HG03469 (cell line): ENCODE data around the gene IL1A.

ENCODE experiments used
- ATAC-seq: cut with Tn5 transposase; IDR thresholded peaks from one replicate; pipeline ENCODE4 v1.9.1; 2021; ENCODE audit warnings: mild to moderate bottlenecking, moderate library complexity, moderate number of reproducible peaks; ENCODE audit not compliant: unreplicated experiment

The IL1A gene

DNA sequence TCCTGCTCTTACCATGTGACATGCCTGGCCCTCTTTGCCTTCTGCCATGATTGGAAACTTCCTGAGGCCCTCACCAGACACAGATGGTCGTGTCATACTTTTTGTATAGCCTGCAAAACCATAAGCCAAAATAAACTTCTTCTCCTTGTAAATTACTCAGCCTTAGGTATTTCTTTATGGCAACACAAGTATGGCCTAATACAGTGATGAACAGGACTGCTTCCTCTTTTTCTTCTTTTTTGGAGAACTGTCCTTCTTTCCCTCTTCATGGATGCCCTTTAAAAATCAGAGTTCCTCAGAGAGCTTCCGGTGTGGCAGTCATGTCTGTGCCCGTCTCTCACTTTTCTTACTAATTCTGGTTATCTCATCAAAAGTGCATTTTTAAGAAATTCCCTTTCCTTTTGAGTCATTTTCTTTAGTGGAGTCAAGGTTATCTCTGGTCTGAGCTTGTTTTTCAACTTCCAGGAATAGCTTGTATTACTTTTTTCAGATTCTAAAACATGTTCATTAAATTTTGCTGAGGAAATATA is 9.2 kb upstream of the IL1A start:
- no peak for ATAC-seq

DNA sequence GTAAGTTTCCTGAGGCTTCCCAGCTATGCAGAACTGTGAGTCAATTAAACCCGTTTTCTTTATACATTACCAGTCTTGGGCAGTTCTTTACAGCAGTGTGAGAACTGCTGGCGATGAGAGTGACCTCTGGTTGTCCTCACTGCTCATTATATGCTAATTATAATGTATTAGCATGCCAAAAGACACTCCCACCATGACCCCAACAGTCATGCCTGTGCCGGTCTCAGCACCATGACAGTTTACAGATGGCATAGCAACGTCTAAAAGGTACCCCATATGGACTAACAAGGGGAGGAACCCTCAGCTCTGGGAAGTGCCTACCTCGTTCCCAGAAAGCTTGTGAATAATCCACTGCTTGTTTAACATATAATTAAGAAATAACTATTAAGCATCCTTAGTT is 8.1 kb upstream of the IL1A start:
- ATAC-seq: no peak

- ATAC-seq: no peak
Measured at GRCh38 chr2:112791693-112792230, 7.5 kb upstream of the IL1A start.

- ATAC-seq: no peak
Measured at GRCh38 chr2:112791019-112791418, 6.7 kb upstream of the IL1A start.

DNA sequence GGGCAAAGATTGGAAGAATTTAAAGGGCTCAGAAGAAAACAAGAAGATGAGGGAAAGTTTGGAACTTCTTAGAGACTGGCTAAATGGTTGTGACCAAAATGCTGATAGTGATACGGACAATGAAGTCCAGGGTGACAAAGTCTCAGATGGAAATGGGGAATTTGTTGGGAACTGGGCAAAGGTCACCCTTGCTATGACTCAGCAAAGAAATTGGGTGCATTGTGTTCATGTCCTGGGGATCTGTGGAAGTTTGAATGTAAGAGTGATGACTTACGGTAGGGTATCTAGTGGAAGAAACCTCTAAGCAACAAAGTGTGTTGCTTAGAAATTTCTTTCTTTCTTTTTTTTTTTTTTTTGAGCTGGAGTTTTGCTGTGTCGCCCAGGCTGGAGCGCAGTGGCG is 6.0 kb upstream of the IL1A start:
- ATAC-seq: no peak

- ATAC-seq: no peak
Measured at GRCh38 chr2:112789186-112789585, 4.9 kb upstream of the IL1A start.

DNA sequence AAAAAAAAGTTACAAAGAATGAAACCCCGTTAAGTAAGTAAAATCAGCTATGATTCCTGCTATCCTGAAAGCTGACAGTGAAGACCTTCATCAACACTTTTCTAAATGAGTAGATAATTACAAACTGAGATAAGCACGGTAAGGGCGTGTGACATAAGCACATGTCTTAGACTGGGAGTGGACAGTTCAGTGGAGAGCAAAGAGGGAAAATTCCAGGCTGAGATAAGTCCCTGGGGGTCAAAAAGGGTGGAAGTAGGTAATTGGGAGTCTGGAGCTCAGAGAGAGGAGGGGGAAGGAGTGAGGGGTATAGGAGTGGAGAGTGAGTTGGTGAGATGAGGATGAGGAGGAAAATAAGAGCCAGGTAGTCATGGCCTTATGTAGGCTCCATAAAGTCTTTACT is 4.4 kb upstream of the IL1A start:
- no peak for ATAC-seq

DNA sequence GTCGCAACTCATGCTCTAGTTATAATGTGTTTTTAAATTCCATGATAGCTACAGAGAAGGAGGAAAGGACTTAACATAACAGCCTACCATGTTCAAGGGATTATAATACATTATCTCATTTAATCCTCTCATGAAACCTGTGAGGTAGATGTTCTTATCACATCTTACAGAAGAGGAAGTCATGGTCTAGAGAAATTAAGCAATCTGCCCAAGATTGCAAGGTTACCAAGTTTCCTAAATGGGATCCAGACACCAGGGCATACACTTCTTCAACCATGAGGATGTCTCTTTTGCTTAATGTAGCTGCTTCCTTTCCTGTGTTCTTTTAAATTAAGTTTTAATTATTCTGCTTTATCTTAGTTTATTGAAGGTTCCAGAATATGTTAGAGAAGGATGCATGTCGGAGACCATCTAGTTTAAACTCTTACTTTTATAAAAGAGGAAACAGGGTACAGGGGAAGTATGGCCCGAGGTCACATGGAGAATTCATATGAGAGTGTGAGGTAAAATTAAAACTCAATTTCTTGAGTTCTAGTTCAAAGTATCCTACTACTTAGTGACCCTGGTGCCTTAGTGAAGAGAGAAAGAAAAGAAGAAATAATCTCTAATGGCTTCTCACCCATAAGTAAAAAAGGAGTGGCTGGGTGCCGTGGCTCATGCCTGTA is 3.6 kb upstream of the IL1A start:
- ATAC-seq: no peak

GRCh38 chr2:112787294-112787693 is 3.0 kb upstream of the IL1A start:
- no peak for ATAC-seq

DNA sequence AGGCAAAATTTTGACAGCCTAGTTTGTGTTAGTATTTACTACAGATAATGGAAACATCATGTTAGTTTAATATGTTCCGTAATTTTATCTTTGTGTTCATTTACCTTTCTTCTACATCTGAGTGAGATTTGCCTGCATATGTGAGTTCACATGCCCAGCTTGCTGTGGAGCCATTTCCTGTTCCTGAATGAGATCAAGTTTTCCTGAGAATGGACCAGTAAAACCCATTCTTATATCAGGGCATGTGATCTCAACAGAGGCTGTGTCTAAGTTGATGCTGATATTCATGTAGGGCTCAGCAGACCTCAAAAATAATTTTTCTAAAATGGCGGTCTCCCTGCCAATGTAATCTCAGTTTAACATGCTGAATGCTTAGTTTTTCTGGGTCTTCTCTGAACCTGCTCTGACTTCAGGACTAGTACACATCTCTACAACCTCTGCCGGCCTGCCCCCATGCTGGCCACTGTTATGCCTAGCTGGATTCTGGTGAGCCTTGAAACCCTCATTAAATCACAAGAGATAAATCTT is 1.0 kb downstream of the IL1A start:
- no peak for ATAC-seq

DNA sequence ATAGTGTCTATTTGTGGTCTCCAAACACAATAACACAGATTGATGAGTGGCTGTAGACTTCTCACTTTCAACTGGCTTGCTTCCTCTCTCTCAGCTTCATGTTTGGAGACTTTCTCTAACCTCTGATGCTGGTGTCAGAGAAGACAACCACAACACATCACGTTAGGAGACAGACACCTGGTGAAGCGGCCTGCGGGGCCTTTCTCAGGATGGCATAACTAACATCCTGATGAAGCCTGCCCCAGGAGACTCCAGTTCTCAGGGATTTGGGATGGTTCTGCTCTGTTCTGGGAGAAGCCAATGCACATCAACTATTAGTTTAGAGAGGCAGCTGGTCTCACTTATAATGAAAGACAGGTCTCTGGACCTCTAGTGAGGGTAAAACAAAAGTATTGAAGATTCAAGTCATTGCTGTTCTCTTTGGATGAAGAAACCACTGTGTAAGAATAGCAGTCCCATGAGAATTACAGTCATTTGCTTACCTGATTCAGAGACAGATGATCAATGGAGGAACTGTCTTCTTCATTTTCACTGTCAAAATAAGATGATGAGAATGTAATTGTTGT is 2.0 kb downstream of the IL1A start:
- peak; percentile 51 for ATAC-seq

- no peak for ATAC-seq
Measured at GRCh38 chr2:112779598-112779997, 4.7 kb downstream of the IL1A start.

DNA sequence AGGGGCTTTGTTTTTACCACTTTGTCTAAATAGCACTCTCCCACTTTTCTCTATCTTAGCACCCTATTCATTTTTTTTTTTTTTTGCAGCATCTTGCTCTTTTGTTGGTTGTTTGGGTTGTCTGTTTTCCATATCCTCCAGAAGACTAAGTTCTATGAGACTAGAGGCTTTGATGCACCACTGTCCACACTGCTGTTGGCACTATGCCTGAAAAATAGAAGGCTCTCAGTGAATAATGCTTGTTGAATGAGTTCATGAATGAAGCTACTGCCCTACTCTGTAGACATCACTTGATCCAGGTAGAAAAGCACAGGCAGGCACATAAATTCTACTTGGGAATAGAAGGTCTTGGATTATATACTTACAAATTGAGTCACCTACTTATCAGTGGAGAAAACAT is 7.3 kb downstream of the IL1A start:
- ATAC-seq: no peak

DNA sequence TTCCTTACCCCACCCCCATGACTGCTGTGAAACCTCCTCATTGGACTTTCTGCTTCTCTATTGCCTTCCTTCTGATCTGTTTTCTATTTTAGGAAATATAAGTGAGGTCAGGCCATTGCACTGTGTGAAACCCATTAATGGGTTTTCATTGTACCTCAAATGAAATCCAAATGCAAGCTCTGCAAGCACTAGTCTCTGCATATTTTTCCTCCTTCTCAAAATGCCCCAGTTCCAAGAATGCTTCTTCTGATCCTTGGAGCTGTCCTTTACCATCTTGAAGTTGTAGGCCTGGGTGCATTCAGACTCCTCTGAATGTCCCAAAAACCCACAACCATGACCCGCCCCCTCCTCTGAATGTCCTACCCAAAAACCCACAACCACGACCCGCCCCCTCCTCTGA is 8.2 kb downstream of the IL1A start:
- no peak for ATAC-seq

GRCh38 chr2:112774536-112775285 is 9.6 kb downstream of the IL1A start:
- ATAC-seq: no peak

GRCh38 chr2:112773556-112773955 is 10.7 kb downstream of the IL1A start:
- ATAC-seq: no peak

DNA sequence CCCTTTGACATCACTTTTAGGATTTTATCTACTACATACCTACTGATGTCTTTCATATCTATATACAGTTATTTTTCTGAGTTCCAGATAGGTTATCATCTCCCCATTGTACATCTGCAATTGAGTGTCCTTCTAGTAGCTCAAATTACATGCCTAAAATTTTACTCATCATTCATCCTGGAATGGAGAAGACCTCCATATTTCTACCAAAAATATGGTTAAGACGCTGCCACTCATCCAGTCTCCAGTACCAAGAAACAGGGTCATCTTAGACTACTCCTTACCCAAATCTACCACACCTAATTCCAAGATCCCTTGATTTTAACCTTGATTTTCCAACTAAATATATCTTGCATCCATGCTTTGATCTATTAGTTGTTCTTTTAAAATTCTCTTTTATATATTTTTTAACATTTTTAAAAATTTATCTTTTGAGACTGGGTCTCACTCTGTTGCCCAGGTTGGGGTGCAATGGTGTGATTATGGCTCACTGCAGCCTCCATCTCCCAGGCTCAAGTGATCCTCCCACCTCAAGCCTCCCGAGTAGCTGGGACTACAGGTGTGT is 11.3 kb downstream of the IL1A start:
- ATAC-seq: no peak

DNA sequence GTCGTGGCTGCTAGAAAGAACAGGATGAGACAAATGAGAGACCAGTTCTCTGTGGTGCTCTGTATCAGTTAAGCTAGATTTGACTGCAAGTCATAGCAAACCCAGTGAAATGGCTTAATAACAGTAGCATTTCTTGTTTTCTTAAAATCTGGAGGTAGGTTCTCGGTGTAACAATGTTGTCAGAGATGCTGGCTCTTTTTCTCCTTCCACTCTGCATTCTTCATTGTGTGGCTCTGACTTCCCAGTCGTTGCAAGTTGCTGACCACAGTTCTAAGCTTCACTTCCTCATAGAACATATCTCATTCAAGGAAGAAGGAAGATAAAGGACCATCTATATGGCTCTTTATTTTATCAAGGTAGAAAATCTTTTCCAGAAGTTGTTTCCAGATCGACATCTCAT is 12.0 kb downstream of the IL1A start:
- ATAC-seq: no peak

DNA sequence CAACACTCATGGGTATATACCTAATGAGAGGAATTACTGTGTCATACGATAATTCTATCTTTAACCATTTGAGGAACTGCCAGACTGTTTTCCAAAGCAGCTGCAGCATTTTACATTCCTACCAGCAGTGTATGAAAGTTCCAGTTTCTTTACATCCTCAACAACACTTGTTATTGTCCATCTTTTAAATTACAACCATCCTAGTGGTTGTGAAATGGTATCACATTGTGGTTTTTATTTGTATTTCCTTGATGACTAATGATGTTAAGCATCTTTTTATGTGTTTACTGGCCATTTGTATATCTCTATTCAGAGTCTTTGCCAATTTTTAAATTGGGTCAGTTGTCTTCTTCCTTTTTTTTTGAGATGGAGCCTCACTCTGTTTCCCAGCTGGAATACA is 15.9 kb downstream of the IL1A start:
- ATAC-seq: no peak

- no peak for ATAC-seq
Measured at GRCh38 chr2:112767693-112768330, 16.5 kb downstream of the IL1A start.

DNA sequence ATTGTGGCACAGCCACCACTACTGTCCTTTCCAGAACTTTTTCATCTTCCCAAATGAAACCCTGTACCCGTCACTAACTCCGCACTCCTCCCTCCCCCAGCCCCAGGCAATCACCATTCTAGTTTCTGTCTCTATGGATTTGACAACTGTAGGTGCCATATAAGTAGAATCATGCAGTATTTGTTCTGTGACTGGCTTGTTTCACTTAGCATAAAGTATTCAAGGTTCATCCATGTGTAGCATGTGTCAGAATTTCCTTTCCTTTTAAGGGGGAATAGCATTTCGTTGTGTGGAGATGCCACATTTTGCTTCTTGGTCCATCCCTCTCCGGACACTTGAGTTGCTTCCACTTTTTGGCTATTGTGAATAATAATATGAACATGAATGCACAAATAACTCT is 19.0 kb downstream of the IL1A start:
- no peak for ATAC-seq
